GM18861 (cell line): ENCODE results near the gene NSD2.

Experiments
- ATAC-seq: cut with Tn5 transposase; IDR thresholded peaks from one replicate; pipeline ENCODE4 v1.9.1; 2021; ENCODE audit not compliant: unreplicated experiment

NSD2 gene

DNA sequence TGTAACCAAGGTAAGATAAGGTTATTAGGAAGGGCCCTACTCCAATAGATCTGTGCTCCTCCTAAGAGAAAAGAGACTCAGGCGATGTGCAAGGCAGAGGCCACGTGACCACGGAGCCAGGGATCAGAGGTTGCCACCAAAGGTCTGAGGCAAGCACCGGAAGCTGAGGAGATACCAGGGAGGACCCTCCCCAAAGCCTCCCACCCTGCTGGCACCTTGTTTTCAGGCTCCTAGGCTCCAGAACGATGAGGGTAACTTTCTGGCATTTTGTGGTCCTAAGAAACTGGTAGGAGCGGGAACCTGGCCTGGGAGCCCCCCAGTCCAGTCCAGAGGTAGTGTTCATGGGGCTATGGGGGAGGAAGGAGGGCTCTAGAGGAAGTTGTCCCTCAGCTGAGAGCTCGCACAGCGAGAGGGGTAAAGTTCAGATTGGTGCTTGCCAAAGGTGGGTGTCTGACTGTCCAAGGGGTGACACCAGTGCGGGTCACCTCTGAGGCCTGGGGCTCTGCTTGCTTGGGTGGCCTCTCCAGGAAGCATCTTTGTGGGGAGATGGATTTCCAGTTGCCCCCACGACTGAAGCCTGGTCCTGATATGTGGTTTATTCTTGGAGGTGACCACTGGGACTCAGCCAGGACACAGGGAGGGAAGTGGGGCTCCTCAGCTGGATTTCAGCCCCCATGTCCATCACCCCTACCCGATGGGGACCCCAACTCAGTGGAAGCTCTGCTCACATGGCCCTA is 7.7 kb upstream of the NSD2 start:
- ATAC-seq: no peak

DNA sequence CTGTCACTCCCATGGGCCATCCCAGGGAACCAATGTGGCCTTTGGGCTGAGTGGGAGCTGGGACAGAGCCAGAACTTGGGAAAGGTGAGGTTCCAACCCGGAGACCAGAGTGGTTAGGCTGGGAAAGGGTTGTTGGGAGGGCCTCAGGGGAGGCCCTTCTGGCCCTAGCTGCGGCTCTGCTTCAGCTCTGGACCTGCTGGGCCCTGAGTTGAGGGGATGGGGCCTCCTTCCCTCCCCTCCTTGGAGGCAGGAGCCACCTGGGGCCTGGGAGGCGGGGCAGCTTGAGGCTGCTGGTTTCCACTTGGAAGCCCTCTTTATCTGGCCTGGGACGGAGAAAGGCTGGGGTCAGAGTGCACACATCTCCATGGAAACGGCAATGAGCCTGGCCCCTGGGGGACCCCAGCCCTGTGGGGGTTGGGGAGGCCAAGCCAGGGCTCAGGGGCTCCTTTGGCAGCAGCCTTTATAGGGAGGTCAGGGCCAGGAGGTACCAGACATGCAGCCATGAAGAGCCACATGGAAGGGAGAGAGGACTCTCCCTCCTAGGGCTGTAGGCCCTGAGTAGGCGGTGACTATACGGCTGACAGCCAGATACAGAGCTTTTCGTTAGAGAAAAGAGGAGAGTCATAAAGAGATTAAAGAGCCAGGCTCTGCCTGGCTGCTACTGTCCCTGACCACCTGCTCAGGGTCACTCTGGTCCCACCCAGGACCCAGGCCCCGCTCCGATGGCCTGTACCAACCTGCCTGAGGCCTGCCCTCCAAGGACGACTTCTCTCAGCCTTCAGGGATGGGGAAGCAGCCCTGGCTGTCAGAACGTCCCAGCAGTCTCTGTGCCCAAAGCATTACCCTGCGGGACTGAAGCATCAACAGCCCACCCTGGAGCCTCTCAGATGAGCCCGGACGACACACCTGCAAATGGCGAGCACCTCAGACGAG is 6.9 kb upstream of the NSD2 start:
- ATAC-seq: no peak

DNA sequence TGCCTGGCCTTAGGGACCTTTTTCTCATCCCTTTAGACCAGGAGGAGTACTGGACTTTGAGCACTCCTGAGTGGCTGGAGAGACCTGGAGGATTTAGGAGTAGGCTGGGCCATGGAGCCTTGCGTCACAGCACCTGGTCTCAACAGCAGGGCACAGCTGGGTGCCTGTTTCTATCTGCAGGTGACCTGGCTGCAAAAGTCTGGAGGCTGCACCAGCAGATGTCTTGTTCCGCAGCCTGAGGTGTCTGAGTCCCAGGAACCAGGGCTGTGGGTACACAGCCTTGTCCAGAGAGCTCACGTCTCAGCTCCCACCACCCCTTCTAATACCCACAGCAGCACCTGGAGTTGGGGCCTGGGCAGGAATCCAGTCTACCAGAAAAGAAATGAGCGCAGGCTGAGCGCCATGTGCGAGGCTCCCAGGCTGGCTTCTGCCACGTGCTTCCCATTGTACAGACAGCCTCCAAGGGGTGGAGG is 5.0 kb upstream of the NSD2 start:
- ATAC-seq: no peak

DNA sequence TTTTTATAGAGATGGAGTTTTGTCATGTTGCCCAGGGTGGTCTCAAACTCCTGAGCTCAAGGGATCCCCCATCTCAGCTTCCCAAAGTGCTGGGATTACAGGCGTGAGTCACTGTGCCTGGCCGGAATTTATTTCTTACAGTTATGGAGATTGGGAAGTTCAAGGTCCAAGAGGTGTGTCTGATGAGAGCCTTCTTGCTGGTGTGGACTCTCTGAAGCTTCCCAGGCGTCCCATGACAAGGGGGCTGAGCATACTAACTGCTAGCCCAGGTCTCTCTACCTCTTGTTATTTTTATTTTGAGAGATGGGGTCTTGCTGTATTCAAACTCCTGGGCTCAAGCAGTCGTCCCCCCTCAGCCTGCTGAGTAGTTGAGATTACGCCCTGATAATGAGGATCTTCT is 2.9 kb upstream of the NSD2 start:
- no peak for ATAC-seq

DNA sequence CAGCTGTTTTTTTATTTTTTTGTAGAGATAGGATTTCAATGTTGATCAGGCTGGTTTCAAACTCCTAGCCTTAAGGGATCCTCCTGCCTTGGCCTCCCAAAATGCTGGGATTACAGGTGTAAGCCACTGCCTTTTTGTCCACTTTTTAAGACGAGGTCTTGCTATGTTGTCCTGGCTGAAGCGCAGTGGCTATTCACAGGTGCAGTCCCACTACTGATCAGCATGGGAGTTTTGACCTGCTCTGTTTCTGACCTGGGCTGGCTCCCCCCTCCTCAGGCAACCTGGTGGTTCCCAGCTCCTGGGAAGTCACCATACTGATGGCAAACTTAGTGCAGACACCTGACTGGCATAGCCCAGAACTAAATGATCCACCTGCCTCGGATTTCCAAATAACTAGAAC is 2.3 kb upstream of the NSD2 start:
- no peak for ATAC-seq

DNA sequence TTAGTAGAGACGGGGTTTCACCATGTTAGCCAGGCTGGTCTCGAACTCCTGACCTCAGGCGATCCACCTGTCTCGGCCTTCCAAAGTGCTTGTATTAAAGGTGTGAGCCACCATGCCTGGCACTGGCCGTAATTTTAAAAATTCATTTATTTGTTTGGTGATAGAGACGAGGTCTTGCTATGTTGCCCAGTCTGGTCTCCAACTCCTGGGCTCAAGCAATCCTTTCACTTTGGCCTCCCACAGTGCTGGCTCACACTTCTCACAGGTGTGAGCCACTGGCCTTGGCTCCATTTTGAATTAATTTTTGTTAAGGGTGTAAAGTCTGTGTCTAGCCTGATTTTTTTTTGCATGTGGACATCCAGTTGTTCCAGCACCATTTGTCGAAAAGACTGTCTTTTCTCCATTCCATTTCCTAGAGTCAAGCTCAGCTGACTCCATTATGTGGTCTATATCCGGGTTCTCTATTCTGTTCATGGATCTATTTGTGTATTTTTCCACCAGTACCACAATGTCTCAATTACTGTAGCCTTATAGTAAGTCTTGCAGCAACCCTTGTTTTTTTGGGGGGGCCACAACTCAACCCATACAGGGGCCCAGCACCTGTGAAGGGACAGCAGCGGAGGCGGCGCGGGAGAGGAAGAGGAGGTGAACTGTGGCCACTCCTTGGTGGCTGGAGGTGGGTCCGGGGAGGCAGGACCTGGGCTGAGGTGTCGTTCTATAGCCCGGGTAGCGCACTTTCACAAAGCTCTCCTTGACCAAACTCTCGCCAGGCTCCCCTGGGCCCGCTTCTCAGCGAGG is 1.5 kb upstream of the NSD2 start:
- no peak for ATAC-seq

DNA sequence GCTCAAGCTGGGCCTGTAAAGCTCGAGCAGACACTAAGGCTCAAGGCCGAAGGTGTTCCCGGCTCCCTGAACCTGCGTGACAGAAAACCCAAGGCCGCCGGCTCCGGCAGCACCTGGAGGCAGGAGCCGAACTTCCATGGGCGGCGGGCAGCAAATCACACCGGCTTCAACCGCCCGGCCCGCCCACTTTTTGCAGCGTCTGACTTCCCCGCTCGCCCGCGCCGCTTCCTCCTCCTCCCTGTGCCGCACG is 940 bp upstream of the NSD2 start:
- peak; percentile 27 for ATAC-seq

DNA sequence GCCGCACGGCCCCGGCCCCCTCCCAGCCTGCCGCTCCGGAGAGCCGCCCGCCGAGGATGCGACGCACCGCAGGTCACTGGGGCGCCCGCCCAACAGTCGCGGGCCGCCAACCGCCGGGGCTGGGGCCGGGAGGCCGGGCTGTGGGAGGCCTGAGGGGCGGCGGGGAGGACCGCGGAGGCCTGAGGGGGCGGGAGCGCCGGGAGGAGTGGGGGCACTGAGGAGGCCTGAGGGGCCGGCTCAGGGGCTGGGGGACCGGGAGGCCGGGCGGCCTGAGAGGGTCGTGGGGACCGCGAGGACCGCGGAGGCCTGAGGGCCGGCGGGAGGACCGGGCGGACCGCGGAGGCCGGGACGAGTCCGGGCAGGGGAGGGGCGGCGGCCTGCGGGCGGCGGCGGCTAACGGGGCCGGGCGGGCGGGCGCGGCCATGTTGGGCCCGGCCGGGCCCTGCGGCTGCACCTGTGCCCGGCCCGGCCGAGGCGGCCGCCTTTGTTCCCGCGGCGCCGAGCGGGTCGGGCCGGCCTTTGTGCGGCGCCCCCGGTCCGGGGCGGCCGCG is 353 bp downstream of the NSD2 start:
- ATAC-seq: peak; percentile 4

DNA sequence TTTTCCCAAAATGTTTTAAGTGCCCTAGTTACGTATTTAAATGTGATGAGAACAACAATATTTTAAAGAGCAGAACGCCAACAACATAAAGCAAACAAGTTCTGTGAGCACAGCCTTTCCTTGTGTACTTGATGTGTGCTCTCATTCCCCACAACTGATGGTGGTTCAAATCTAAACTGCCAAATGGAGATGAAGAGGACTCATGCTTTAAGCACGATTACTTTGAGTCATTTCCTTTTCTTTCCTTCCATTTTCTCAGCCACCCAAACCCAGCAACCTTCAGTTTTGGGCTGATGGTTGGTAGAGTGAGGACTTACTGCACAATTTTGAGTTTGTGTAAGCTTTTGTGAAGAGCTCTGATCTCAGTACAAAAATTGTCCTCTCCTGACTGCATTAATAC is 1.7 kb downstream of the NSD2 start:
- ATAC-seq: no peak

DNA sequence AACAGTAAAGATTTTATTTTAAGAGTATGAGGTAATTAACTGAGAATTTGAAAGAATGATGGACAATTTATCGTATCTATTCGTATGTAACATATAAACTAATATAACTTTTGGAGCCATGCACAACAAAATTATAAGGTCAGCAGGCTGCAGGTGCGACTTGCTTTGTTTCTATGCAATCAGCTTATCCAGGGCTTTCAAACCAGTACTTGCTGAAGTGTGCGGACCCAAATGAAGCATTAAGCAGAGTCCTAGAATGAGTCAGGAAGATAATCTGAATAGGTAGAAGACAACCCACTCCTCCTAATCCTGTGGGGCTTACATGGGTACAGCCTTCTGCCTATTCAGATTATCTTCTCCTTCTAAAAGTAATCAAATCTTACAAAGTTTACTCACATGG is 2.1 kb downstream of the NSD2 start:
- no peak for ATAC-seq

DNA sequence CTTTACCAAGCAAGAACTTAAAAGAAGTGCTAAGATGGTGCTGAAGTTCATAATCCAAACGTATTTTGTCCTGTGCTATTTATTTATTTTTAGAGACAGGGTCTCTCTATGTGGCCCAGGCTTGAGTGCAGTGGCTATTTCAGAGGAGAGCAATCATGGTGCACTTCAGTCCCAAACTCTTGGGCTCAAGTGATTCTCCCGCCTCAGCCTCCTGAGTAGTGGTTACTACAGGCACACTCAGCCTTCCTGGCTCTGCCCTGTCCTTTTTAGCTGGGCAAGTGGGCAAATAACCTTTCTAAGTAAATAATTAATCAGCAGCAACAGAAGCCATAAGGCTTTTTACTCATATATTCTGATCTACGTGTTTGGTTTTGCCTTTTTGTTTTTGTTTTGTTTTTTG is 2.6 kb downstream of the NSD2 start:
- no peak for ATAC-seq

DNA sequence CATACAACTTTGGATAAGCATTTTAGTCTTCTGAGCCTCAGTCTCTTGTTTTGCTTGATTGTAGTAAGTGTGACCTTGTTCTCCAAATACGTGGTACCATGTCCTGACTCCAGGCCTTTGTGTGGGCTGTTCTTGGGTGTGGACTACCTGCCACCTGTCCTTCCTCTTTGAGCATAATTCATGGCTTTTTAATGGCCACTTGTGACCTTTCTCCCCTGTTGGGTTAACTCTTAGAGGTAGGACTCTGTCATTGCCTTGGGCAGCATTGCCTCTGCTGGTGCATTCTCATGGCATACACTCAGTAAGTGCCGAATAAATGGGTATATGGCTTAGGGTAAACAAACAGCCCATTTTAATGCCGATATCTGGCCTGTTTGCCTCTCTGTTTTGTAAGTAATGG is 3.0 kb downstream of the NSD2 start:
- ATAC-seq: no peak

DNA sequence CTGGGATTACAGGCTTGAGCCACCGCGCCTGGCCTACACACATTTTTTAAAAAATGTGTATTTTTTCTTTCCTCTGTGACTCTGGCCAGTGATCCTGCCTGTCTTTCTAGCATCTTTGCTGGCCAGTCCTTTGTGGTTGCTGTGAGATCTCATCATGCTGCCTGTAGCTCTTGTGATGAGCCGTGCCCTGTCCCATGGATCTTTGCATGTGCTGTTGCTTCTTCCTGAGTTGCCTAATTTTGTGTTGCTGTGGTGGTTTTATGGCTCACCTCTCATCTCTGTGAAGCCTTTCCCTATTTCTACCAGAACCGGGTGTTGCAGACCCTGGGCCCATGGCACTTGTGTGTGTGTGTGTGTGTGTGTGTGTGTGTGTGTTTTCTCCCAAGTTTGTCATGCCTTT is 8.3 kb downstream of the NSD2 start:
- no peak for ATAC-seq

DNA sequence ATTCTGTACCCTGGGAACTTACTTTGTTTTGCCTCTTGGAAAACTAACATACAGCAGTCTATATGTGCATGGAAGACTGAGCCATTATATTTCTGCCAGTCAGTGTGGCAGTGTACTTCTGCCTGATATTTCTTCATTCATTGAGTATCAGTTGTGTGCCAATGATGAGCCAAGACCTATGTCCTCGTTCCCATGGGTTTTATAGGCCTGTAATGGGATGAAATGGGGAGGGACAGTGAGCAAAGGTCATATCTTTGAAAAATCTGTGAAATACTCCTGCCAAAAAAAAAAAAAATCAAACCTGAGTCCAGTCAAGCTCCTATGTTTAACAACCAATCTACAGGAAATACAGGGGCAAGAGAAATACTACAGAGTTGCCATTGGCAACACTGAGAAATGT is 9.1 kb downstream of the NSD2 start:
- no peak for ATAC-seq

DNA sequence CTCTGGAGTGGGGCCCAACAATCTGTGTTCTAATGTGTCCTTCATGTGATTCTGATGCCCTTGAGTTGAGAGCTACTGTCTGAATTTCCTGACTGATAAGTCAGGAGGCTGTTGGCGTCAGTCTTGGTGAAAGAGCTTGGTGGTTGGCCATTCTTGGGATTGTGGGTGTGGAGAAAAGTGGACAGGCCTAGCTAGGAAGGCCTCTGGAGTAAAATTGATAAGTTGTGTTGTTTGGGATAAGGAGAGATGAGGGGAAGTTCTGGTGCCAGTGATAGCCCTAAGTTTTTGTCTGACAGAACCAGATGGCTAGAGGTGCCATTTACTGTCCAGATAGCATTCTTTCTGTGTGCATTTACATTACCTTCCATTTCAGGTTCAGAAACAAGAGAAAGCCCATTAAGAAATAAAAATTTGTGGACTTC is 11.7 kb downstream of the NSD2 start:
- ATAC-seq: no peak

DNA sequence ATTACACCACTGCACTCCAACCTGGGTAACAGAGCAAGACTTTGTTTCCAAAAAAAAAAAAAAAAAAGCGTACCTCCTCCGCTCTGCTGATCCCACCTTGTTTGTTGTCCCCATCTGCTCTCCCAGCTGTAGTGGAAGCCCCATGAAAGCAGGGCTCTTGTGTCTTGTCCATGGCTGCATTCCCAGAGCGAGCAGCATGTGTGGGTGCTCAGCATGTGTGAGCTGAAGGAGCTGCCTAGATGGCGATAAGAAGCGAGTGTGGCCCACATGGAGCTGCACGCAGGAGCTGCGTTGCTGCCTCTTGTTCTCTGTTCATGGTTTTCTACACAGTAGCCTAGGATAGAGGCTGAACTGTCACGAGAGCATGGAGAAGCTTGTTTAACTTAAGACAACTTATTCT is 12.4 kb downstream of the NSD2 start:
- ATAC-seq: no peak

DNA sequence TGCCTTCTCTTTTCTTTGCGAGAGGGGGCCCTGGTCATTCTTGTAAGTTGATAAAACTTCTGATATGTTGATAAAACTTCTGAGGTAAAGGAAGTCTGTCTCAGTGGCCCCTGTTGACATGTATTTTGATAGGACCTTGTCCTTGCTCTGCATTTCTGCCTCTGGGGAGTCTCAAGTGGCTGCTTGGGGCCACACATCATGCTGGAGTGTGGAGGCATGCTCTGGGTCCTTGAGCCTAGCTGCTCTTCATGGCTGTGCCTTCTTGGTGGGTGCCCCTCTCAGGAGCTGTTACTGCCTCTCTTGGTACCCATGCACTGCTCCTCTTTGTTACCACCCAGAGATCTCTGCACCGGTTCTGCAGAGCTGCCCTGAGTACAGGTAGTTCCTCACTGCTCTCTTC is 14.2 kb downstream of the NSD2 start:
- no peak for ATAC-seq

DNA sequence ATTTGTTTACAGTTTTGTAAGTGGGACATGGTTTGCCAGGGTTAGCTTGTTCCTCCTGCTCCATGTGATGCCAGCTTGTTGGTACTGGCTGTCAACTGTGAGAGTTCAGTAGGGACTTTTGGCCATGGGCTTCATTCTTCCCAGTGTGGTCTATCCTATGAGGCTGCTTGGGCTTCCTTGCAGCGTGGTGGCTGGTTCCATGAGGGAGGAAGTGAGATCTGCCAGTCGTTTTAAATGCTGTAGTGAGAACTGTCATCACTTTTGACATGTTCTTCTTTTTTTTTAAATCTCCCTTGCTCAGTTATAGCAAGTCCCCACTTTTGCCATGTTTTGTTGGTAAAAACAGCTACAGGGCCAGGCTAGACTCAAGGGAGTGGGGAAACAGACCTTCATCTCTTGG is 15.9 kb downstream of the NSD2 start:
- ATAC-seq: no peak

DNA sequence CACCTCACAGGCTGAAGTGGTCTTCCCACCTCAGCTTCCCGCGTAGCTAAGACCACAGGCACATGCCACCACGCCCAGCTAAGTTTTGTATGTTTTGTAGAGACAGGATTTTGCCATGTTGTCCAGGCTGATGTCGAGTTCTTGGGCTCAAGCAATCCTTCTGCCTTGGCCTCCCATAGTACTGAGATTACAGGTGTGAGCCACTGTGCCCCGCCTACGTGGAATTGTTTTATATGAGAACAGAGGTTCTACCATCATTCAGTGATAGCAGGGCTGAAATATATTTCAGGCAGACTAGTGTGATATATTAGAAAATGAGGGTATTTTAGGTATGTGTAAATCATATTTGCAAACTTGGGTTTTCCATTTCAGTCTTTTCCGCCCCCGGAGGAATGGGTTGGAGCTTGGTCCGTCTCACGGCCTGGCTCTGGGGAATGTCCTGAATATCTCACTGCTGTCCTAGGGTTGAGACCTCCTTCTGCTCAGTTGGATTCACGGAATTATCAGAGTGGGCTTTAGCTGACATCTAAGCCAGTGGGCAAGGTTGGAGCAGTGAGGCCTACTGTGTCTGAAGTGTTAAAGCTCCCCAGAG is 19.9 kb downstream of the NSD2 start:
- no peak for ATAC-seq

DNA sequence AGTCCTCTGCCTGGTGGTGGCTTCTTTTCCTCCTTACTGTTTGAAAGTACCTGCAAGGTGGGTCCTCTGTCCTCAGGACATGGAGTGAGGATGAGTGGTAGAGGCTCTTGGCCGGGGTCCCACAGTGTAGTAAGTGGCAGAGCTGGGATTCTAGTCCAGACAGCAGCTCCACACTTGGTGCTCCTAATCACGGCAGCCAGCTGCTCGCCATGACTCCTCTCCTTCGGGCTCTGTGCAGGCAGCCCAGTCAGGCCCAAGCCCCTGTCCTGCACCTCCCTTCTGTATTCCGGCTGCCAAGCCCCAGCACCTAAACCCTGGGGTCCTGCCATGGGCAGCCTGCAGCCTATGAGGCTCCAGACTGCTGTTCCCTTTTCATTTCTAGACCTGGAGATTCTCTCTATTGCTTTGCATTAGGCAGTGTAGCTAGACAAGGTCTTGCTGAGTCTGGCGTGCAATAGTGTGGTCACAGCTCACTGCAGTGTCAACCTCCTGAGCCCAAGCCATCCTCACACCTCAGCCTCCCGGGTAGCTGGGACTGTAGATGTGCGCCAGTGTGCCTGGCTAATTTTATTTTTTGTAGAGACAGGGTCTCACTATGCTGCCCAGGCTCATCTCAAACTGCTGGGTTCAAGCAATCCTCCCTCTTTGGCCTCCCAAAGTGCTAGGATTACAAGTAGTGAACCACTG is 24.9 kb downstream of the NSD2 start:
- ATAC-seq: no peak

DNA sequence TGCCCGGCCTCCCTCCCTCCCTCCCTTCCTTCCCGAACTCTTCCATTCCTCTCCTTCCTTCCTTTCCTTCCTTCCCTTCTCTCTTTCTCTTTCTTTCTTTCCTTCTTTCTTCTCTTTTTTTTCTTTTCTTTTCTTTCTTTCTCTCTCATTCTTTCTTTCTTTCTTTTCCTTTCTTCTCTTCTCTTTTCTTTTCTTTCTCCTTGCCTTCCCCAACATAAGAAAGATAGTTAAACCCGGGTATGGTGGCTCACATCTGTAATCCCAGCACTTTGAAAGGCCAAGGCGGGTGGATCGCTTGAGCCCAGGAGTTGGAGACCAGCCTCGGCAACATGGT is 25.4 kb downstream of the NSD2 start:
- no peak for ATAC-seq
